Uterus (tissue), 2 donors: ENCODE measurements around the gene HMGN1.

Experiments
- CTCF ChIP-seq, 4 experiments: fragments of 200-600 bp in 2 of 4; fragments of 450-650 bp in 2 of 4; sonication (generic) in 2 of 4; IDR thresholded peaks; one replicate each; pipeline ENCODE4 v1.5.1; 2016 to 2019; ENCODE audit warnings: antibody characterized with exemption in 4 of 4, mild to moderate bottlenecking in 2 of 4, moderate library complexity in 1 of 4
- POLR2A ChIP-seq, 2 donors: fragments of 450-650 bp; IDR thresholded peaks; one replicate each; pipeline ENCODE4 v1.6.1; 2016; ENCODE audit warnings: antibody characterized with exemption in 2 of 2, mild to moderate bottlenecking in 1 of 2, moderate library complexity in 1 of 2

GRCh38 chr21:39334611-39335010 is 14.3 kb downstream of the HMGN1 start:
- TF ChIP-seq CTCF (IDR thresholded peaks at IDR 0.05) (no peak), POLR2A (IDR thresholded peaks at IDR 0.05) (no peak)
